ENCODE data around the gene HCFC1R1. TPM values are rescaled to one million over a fixed set of nuclear protein-coding genes. Genes with fewer than 3 reads are reported as not detected.

Gene HCFC1R1
- total RNA-seq, 1 donor from 2014 or later, result 17.7 TPM

DNA sequence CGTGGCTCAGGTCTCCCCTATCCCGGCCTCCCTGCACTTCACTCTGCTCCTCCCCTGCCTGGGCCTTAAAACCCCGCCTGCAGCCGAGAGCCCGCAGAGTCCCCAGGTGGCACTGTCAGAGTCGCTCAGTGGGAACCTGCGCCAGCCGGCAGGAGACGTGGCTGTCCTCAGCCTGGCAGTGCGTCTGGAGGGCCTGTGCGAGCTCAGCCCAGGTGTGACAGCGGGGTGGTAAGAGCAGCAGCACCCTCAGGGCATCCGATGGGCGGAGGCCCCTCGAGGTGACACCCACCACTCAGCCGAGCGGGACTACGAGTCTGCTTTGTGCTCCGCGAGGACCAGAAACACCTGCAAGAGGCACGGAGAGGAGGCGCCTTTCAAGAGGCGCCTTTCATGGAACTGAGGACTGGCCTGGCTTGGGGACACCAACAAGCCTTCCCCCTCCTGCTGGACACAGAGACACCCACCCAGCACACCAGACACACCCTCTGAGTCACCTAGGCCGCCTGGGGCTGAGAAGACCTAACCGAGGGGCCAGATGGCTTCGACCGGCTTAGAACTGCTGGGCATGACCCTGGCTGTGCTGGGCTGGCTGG lies 10.8 kb downstream of the HCFC1R1 start, which contains the start of gene CLDN9:
Gene CLDN9, plus strand, starts transcription at position 96 of the 593 bp plus-strand sequence. Its CDS starts 440 bp downstream, at position 536.
- H3K4me3 Mint-ChIP-seq, result no peak within 1 kb of the TSS
- no peaks in the 10 kb centered on the region for H3K36me3 Mint-ChIP-seq (ENCODE audit: low read depth)
- no peak within 1 kb of the TSS for H3K27ac Mint-ChIP-seq
- ATAC-seq (ENCODE audit: low read depth) (peak; percentile 25), DNase-seq (no peak)
- intact Hi-C loops (cut with micrococcal nuclease), result no loop called here
- H3K9me3 Mint-ChIP-seq, result no peaks in the 10 kb centered on the region
- no peak for TF ChIP-seq CTCF (IDR thresholded peaks at IDR 0.05)
- H3K27me3 Mint-ChIP-seq, result peaks cover 20% of the 10 kb centered on the region
- peaks cover 12% of the 10 kb centered on the region for H3K4me1 Mint-ChIP-seq
- ChIA-PET CTCF (interaction anchor here (0.9 kb wide), 1 partner anchor 9 kb away, joined by 4 read pairs; no protein-coding TSS in a partner anchor), POLR2A (no interaction called here)

DNA sequence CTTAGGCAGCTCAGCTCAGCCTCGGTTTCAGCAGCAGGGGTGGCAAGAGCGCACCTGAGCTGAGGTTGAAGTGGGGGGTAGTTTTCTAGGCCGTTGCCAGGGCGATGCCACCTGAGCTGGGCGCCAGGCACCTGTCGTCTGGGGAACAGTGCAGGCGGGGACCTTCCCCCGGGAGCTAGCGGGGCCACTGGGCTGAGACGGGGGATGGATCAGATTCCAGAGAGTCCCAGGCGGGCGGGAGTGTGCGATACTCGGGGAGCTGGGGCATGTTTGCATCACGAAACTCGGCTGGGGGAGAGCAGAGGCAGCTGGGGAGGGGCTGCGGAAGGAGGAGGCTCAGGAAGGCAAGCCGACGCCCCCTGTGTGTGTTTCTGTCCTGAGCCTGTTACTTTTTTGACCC lies 11.5 kb downstream of the HCFC1R1 start:
- Mint-ChIP-seq H3K27ac (no peak overlapping the region), H3K36me3 (ENCODE audit: low read depth) (no peaks in the 10 kb centered on the region), H3K9me3 (no peaks in the 10 kb centered on the region), H3K4me3 (no peak overlapping the region), H3K27me3 (peaks cover 20% of the 10 kb centered on the region), H3K4me1 (peaks cover 19% of the 10 kb centered on the region)
- ATAC-seq (ENCODE audit: low read depth) (no peak), DNase-seq (no peak)
- POLR2A ChIA-PET, result no interaction called here
- TF ChIP-seq CTCF (IDR thresholded peaks at IDR 0.05), result no peak
- CTCF ChIA-PET, result interaction anchor here (0.9 kb wide), 1 partner anchor 8 kb away, joined by 4 read pairs; no protein-coding TSS in a partner anchor
- intact Hi-C loops (cut with micrococcal nuclease), result no loop called here

GRCh38 chr16:3010510-3010909 lies 13.2 kb downstream of the HCFC1R1 start:
- POLR2A ChIA-PET, result no interaction called here
- no peak overlapping the region for H3K27ac Mint-ChIP-seq
- intact Hi-C loops (cut with micrococcal nuclease), result no loop called here
- DNase-seq (no peak), ATAC-seq (ENCODE audit: low read depth) (no peak)
- CTCF ChIA-PET, result interaction anchor here (0.9 kb wide), 1 partner anchor 12 kb away, joined by 3 read pairs; no protein-coding TSS in a partner anchor
- H3K4me3 Mint-ChIP-seq, result no peak overlapping the region
- H3K4me1 Mint-ChIP-seq, result peaks cover 26% of the 10 kb centered on the region
- H3K36me3 Mint-ChIP-seq (ENCODE audit: low read depth), result no peaks in the 10 kb centered on the region
- H3K27me3 Mint-ChIP-seq, result peaks cover 14% of the 10 kb centered on the region
- no peaks in the 10 kb centered on the region for H3K9me3 Mint-ChIP-seq
- TF ChIP-seq CTCF (IDR thresholded peaks at IDR 0.05), result no peak

GRCh38 chr16:3009568-3010390 lies 14.0 kb downstream of the HCFC1R1 start:
- DNase-seq, result no peak
- H3K27ac Mint-ChIP-seq, result no peak overlapping the region
- POLR2A ChIA-PET, result no interaction called here
- no peaks in the 10 kb centered on the region for H3K9me3 Mint-ChIP-seq
- CTCF ChIA-PET, result interaction anchor here (0.9 kb wide), 1 partner anchor 13 kb away, joined by 3 read pairs; no protein-coding TSS in a partner anchor
- H3K27me3 Mint-ChIP-seq, result peaks cover 12% of the 10 kb centered on the region
- ATAC-seq (ENCODE audit: low read depth), result no peak
- no peak for TF ChIP-seq CTCF (IDR thresholded peaks at IDR 0.05)
- intact Hi-C loops (cut with micrococcal nuclease), result no loop called here
- H3K4me1 Mint-ChIP-seq, result peaks cover 29% of the 10 kb centered on the region
- H3K36me3 Mint-ChIP-seq (ENCODE audit: low read depth), result no peaks in the 10 kb centered on the region
- H3K4me3 Mint-ChIP-seq, result no peak overlapping the region

- Mint-ChIP-seq H3K4me1 (peaks cover 32% of the 10 kb centered on the region), H3K4me3 (no peak overlapping the region), H3K9me3 (no peaks in the 10 kb centered on the region), H3K36me3 (ENCODE audit: low read depth) (no peaks in the 10 kb centered on the region), H3K27me3 (peaks cover 11% of the 10 kb centered on the region), H3K27ac (no peak overlapping the region)
- TF ChIP-seq CTCF (IDR thresholded peaks at IDR 0.05), result no peak
- no peak for DNase-seq
- POLR2A ChIA-PET, result interaction anchor here (1.3 to 5.4 kb wide), 3 partner anchors 14 to 29 kb away, joined by 3 to 40 read pairs (median 4); partner anchors contain the start of genes HCFC1R1, PKMYT1 and THOC6
- no peak for ATAC-seq (ENCODE audit: low read depth)
- CTCF ChIA-PET, result interaction anchor here (2.7 kb wide), 1 partner anchor 19 kb away, joined by 16 read pairs; no protein-coding TSS in a partner anchor
- intact Hi-C loops (cut with micrococcal nuclease), result no loop called here
These were observed 15.1 kb downstream of the HCFC1R1 start for GRCh38 chr16:3008690-3009037.

Data from activated B cell treated with CpG ODN at 0.5 μM for 24 hours (primary cell).